HL-60 (cell line): ENCODE data around the gene LIN7B.

ENCODE experiments used
- DNase-seq, 2 experiments: peaks; one replicate each; pipeline ENCODE4 v3.0.0-alpha.2; 2010 to 2020; ENCODE audit warnings: low read depth in 1 of 2, low spot score in 1 of 2
- H3K27ac ChIP-seq: fragments of 250-450 bp; sonication (Bioruptor Pico); replicated peaks from 2 replicates; pipeline ENCODE4 v1.5.1; 2020; ENCODE audit warnings: mild to moderate bottlenecking, moderate library complexity
- H3K27me3 ChIP-seq: fragments of 250-450 bp; sonication (Bioruptor Pico); 2 replicates; pipeline ENCODE4 v1.5.1; 2021; ENCODE audit warnings: mild to moderate bottlenecking, moderate library complexity; ENCODE audit not compliant: insufficient read depth, poor library complexity, severe bottlenecking
- H3K4me3 ChIP-seq: replicated peaks from 2 replicates; pipeline ENCODE4 v1.5.1; 2011; ENCODE audit warnings: mild to moderate bottlenecking, control low read depth, low read length; ENCODE audit not compliant: insufficient read depth
- CTCF ChIP-seq: IDR thresholded peaks from one replicate; pipeline ENCODE4 v1.5.1; 2011; ENCODE audit warnings: low read length, control low read depth, inconsistent platforms; ENCODE audit not compliant: insufficient read depth
- GABPA ChIP-seq: IDR thresholded peaks from 2 replicates; pipeline ENCODE4 v1.6.1; 2012; ENCODE audit warnings: low read depth
- POLR2AphosphoS5 ChIP-seq: IDR thresholded peaks from 2 replicates; pipeline ENCODE4 v1.6.1; 2012; ENCODE audit warnings: low read depth
- SPI1 ChIP-seq: IDR thresholded peaks from 2 replicates; pipeline ENCODE4 v1.6.1; 2012; ENCODE audit warnings: low read depth, mild to moderate bottlenecking, borderline replicate concordance
- TF ChIP-seq, protein P1 (sequence below): IDR thresholded peaks from 2 replicates; pipeline ENCODE4 v1.6.1; 2012; ENCODE audit warnings: low read depth; ENCODE audit not compliant: insufficient replicate concordance

LIN7B gene

GRCh38 chr19:49157445-49158224 is 43.5 kb downstream of the LIN7B start, which contains the start of gene TRPM4:
TSS of gene TRPM4 (plus strand) at chr19:49157792. CDS start at chr19:49157867, 75 bp downstream.
- TF ChIP-seq POLR2AphosphoS5: no peak
- TF ChIP-seq SPI1: no peak
- no peak for TF ChIP-seq GABPA
- no peak for TF ChIP-seq CTCF
- TF ChIP-seq, protein P1, sequence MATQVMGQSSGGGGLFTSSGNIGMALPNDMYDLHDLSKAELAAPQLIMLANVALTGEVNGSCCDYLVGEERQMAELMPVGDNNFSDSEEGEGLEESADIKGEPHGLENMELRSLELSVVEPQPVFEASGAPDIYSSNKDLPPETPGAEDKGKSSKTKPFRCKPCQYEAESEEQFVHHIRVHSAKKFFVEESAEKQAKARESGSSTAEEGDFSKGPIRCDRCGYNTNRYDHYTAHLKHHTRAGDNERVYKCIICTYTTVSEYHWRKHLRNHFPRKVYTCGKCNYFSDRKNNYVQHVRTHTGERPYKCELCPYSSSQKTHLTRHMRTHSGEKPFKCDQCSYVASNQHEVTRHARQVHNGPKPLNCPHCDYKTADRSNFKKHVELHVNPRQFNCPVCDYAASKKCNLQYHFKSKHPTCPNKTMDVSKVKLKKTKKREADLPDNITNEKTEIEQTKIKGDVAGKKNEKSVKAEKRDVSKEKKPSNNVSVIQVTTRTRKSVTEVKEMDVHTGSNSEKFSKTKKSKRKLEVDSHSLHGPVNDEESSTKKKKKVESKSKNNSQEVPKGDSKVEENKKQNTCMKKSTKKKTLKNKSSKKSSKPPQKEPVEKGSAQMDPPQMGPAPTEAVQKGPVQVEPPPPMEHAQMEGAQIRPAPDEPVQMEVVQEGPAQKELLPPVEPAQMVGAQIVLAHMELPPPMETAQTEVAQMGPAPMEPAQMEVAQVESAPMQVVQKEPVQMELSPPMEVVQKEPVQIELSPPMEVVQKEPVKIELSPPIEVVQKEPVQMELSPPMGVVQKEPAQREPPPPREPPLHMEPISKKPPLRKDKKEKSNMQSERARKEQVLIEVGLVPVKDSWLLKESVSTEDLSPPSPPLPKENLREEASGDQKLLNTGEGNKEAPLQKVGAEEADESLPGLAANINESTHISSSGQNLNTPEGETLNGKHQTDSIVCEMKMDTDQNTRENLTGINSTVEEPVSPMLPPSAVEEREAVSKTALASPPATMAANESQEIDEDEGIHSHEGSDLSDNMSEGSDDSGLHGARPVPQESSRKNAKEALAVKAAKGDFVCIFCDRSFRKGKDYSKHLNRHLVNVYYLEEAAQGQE: no peak
- H3K27ac ChIP-seq: no peak within 1 kb of the TSS
- peak within 1 kb of the TSS; percentile 34 for H3K4me3 ChIP-seq
- H3K27me3 ChIP-seq: peaks cover 24% of the 10 kb centered on the region
- peak; percentile 26 to 28 for DNase-seq

- Histone ChIP-seq H3K4me3 (no peak overlapping the region), H3K27ac (no peak overlapping the region), H3K27me3 (peaks cover 23% of the 10 kb centered on the region)
- TF ChIP-seq POLR2AphosphoS5: no peak
- no peak for TF ChIP-seq CTCF
- TF ChIP-seq, protein P1: no peak
- no peak for DNase-seq
These were observed 46.5 kb downstream of the LIN7B start for GRCh38 chr19:49160450-49161189.

GRCh38 chr19:49161987-49162386 is 47.8 kb downstream of the LIN7B start:
- Histone ChIP-seq H3K27me3 (peaks cover 23% of the 10 kb centered on the region), H3K27ac (no peak overlapping the region), H3K4me3 (no peak overlapping the region)
- DNase-seq: no peak
- TF ChIP-seq GABPA (no peak), SPI1 (no peak), CTCF (no peak)
